HCT116 (cell line): ENCODE results near the gene ADIPOR2. TPM values are rescaled to one million over a fixed set of nuclear protein-coding genes. Genes with fewer than 3 reads are reported as not detected.

Source experiments
- ATAC-seq: fragments of 200-7000 bp; cut with Tn5 transposase; 2 replicates; pipeline ENCODE4 v1.9.1; 2020; ENCODE audit warnings: mild to moderate bottlenecking, moderate library complexity
- BruUV-seq: library from RNA; stranded (reverse); fragments of 400-500 nt; replicated peaks from 2 replicates; lab custom pipeline; 2021; lab: Mats Ljungman, UMichigan
- CTCF ChIA-PET: fragments of 300-600 bp; sonication (Branson Sonifier 250); formaldehyde crosslinking; loops from one replicate; lab custom pipeline; 2021; ENCODE audit warnings: antibody characterized with exemption; lab: Charles Lee
- POLR2A ChIA-PET: fragments of 300-600, 350-600 bp; sonication (Branson Sonifier 250); formaldehyde crosslinking; loops from one replicate; lab custom pipeline; 2021; ENCODE audit warnings: antibody characterized with exemption; lab: Charles Lee
- RAD21 ChIA-PET, 2 experiments: fragments of 300-600 bp; sonication (Branson Sonifier 250); formaldehyde crosslinking; loops; one replicate each; lab custom pipeline; 2023; ENCODE audit warnings: low total read pairs in 2 of 2; ENCODE audit not compliant: uncharacterized antibody in 2 of 2, unreplicated experiment in 2 of 2, low non-redundant PET in 1 of 2; lab: Charles Lee
- DNase-seq: peaks from one replicate; pipeline ENCODE4 v3.0.0-alpha.2; 2010; ENCODE audit warnings: low read depth, low spot score
- H2AFZ ChIP-seq: fragments of 200-600 bp; shearing (Covaris generic), sonication (generic); 2 replicates; pipeline ENCODE4 v1.6.1; 2017; ENCODE audit warnings: low read depth, mixed run types, mixed read lengths, antibody characterized with exemption, low read length; ENCODE audit not compliant: poor library complexity, severe bottlenecking
- H3K27ac ChIP-seq: 2 replicates; pipeline ENCODE4 v1.5.1; 2012; ENCODE audit warnings: low read depth, low read length
- H3K27me3 ChIP-seq: fragments of 200-600 bp; sonication (generic); 2 replicates; pipeline ENCODE4 v1.6.1; 2016; ENCODE audit warnings: mixed run types, low read length, mixed read lengths; ENCODE audit not compliant: insufficient read depth
- H3K36me3 ChIP-seq, 2 experiments: fragments of 200-500 bp in 1 of 2; fragments of 200-600 bp in 1 of 2; sonication (Bioruptor generic) in 1 of 2; sonication (generic) in 1 of 2; 2 replicates each; pipeline versions ENCODE4 v1.5.1 to v1.6.1; 2014 to 2016; ENCODE audit warnings: low read length in 2 of 2, inconsistent platforms in 1 of 2, mixed read lengths in 1 of 2, mixed run types in 1 of 2; ENCODE audit not compliant: insufficient read depth in 2 of 2, control insufficient read depth in 1 of 2
- H3K4me1 ChIP-seq, 2 experiments: fragments of 200-600 bp in 1 of 2; sonication (generic) in 1 of 2; 2 replicates each; pipeline versions ENCODE4 v1.5.1 to v1.6.1; 2012 to 2017; ENCODE audit warnings: low read length in 2 of 2, inconsistent platforms in 1 of 2, mild to moderate bottlenecking in 1 of 2, mixed read lengths in 1 of 2, mixed run types in 1 of 2, moderate library complexity in 1 of 2; ENCODE audit not compliant: insufficient read depth in 2 of 2, control insufficient read depth in 1 of 2
- H3K4me2 ChIP-seq: fragments of 200-600 bp; sonication (generic); 2 replicates; pipeline ENCODE4 v1.6.1; 2017; ENCODE audit warnings: mixed run types, low read length, mixed read lengths
- H3K4me3 ChIP-seq, 2 experiments: fragments of 200-600 bp in 1 of 2; sonication (generic) in 1 of 2; replicated peaks in 1 of 2; 2 replicates each; pipeline ENCODE4 v1.5.1; 2011 to 2016; ENCODE audit warnings: low read length in 2 of 2, control low read depth in 1 of 2, low read depth in 1 of 2, mild to moderate bottlenecking in 1 of 2, mixed read lengths in 1 of 2, mixed run types in 1 of 2
- H3K79me2 ChIP-seq: fragments of 200-600 bp; sonication (generic); 2 replicates; pipeline ENCODE4 v1.6.1; 2017; ENCODE audit warnings: mild to moderate bottlenecking, mixed run types, low read length, moderate library complexity, mixed read lengths; ENCODE audit not compliant: insufficient read depth
- H3K9ac ChIP-seq: fragments of 200-600 bp; sonication (generic); 2 replicates; pipeline ENCODE4 v1.6.1; 2016; ENCODE audit warnings: low read length, mixed read lengths
- H3K9me2 ChIP-seq: fragments of 200-600 bp; sonication (generic), shearing (Covaris generic); 2 replicates; pipeline ENCODE4 v1.6.1; 2017; ENCODE audit warnings: mixed run types, mild to moderate bottlenecking, moderate library complexity; ENCODE audit not compliant: insufficient read depth
- H3K9me3 ChIP-seq, 2 experiments: fragments of 200-500 bp in 1 of 2; fragments of 200-600 bp in 1 of 2; sonication (Bioruptor generic) in 1 of 2; sonication (generic) in 1 of 2; 2 replicates each; pipeline ENCODE4 v1.6.1; 2014 to 2017; ENCODE audit warnings: low read length in 2 of 2, mixed read lengths in 2 of 2, inconsistent platforms in 1 of 2, low read depth in 1 of 2, mild to moderate bottlenecking in 1 of 2, mixed run types in 1 of 2, moderate library complexity in 1 of 2; ENCODE audit not compliant: control insufficient read depth in 1 of 2, insufficient read depth in 1 of 2
- H4K20me1 ChIP-seq: fragments of 200-600 bp; sonication (generic), shearing (Covaris generic); 2 replicates; pipeline ENCODE4 v1.6.1; 2017; ENCODE audit warnings: mixed run types, mild to moderate bottlenecking, moderate library complexity; ENCODE audit not compliant: insufficient read depth
- ELF1 ChIP-seq: IDR thresholded peaks from 2 replicates; pipeline ENCODE4 v1.6.1; 2012; ENCODE audit warnings: low read depth, borderline replicate concordance
- EZH2 ChIP-seq: fragments of 200-600 bp; sonication (generic); IDR thresholded peaks from 2 replicates; pipeline ENCODE4 v1.6.1; 2017; ENCODE audit warnings: antibody characterized with exemption, mixed run types
- EZH2phosphoT487 ChIP-seq: fragments of 200-600 bp; IDR thresholded peaks from 2 replicates; pipeline ENCODE4 v1.6.1; 2018; ENCODE audit warnings: antibody characterized with exemption, borderline replicate concordance
- JUND ChIP-seq: IDR thresholded peaks from 2 replicates; pipeline ENCODE4 v1.6.1; 2012
- POLR2A ChIP-seq: IDR thresholded peaks from 2 replicates; pipeline ENCODE4 v1.7.0; 2011; ENCODE audit warnings: borderline replicate concordance; ENCODE audit not compliant: insufficient read depth, insufficient read length; ENCODE audit errors: extremely low read depth
- POLR2AphosphoS5 ChIP-seq: IDR thresholded peaks from 2 replicates; pipeline ENCODE4 v1.6.1; 2011; ENCODE audit warnings: mild to moderate bottlenecking, low read depth, low read length, moderate library complexity
- RAD21 ChIP-seq: IDR thresholded peaks from 2 replicates; pipeline ENCODE4 v1.6.1; 2012; ENCODE audit warnings: low read depth, mild to moderate bottlenecking
- SIN3A ChIP-seq: IDR thresholded peaks from 2 replicates; pipeline ENCODE4 v1.6.1; 2012; ENCODE audit warnings: low read depth
- SP1 ChIP-seq: IDR thresholded peaks from 2 replicates; pipeline ENCODE4 v1.6.1; 2012; ENCODE audit warnings: low read depth
- SRF ChIP-seq: IDR thresholded peaks from 2 replicates; pipeline ENCODE4 v1.6.1; 2012; ENCODE audit warnings: low read depth
- YY1 ChIP-seq: IDR thresholded peaks from 2 replicates; pipeline ENCODE4 v1.6.1; 2011; ENCODE audit warnings: low read length, low read depth, moderate library complexity, mild to moderate bottlenecking; ENCODE audit not compliant: insufficient replicate concordance; ENCODE audit errors: extremely low read depth
- ZFX ChIP-seq: fragments of 450-650 bp; IDR thresholded peaks from 2 replicates; pipeline ENCODE4 v1.6.1; 2017
- intact Hi-C: fragments of 100-400 bp; cut with micrococcal nuclease; formaldehyde crosslinking; loops from 2 replicates; pipeline ENCODE4 v1.10.0; 2022
- total RNA-seq: library from RNA; stranded (reverse); gene quantifications from one replicate; pipeline ENCODE4 v1.2.1, GENCODE V29; 2021; ENCODE audit not compliant: unreplicated experiment
- TF ChIP-seq, protein P1 (sequence below): IDR thresholded peaks from 2 replicates; pipeline ENCODE4 v1.6.1; 2012
- TF ChIP-seq, protein P2 (sequence below): IDR thresholded peaks from 2 replicates; pipeline ENCODE4 v1.6.1; 2012; ENCODE audit warnings: low read depth

The ADIPOR2 gene
- total RNA-seq, 1 experiment from 2014 or later = 69.9 TPM

DNA sequence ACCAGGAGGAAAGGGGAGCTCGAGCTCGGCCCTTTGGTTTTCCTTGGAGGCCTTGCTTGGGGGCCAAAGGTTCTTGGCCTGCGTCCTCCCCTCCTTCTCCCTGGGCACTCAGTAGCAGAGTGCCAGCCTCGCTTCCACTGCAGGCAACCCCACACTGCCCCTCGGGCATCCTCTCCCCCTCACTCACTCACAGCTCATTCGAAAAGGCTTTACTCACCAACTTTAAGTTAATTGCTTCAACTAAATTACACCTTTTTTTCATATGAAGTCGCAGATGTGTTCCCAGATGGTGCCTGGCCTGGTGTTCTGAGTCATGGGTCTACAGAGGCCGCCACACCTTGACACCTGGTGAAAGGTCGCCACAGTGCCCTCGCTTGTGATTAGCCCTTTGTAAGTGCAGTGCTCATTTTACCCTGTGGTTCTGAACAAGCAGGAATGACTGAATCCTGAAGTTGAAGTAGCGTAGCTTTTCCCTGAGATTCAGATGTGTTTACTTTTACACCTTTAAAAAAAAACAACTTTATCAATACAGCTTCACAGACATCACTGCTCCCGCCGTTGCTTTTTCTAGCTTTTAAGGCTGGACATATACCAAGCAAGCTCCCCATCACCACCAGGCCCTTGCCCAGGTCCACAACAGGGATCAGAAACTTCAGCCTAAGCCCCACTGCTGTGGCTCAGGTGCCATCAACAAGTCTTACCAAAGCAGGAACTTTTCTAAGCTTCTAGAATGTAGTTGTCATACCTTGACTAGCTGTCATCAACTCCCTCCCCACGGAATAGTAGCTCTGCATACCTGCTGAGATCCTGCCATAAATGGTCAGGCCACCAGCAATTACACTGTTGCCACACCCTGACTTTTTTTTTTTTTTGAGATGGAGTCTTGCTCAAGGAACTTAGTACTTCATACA, 20.3 kb upstream of the ADIPOR2 start:
- no peaks in the 10 kb centered on the region for H3K9me3 ChIP-seq
- no peaks in the 10 kb centered on the region for H3K9me2 ChIP-seq
- ChIA-PET RAD21 (no interaction called here), CTCF (no interaction called here), POLR2A (interaction anchor here (1.2 kb wide), 1 partner anchor 9 kb away, joined by 3 read pairs; no protein-coding TSS in a partner anchor)
- TF ChIP-seq SRF (peak; percentile 88), ZFX (0 out of 2 replicates have a peak, but pooled peaks have one; percentile 17), POLR2A (no peak)
- peaks cover 7 to 15% of the 10 kb centered on the region in 2 experiments for H3K4me1 ChIP-seq
- ATAC-seq (peak; percentile 63), DNase-seq (no peak)
- no TSS peak for BruUV-seq
- no peaks in the 10 kb centered on the region for H3K27me3 ChIP-seq
- no peak overlapping the region for H3K4me3 ChIP-seq
- no peaks in the 10 kb centered on the region for H3K36me3 ChIP-seq
- no peak overlapping the region for H3K9ac ChIP-seq
- no peak overlapping the region for H3K27ac ChIP-seq
- no peaks in the 10 kb centered on the region for H3K79me2 ChIP-seq
- H4K20me1 ChIP-seq = no peaks in the 10 kb centered on the region
- H2AFZ ChIP-seq = peak overlapping the region; percentile 85
- peak overlapping the region; percentile 26 for H3K4me2 ChIP-seq
- intact Hi-C loops = no loop called here

DNA sequence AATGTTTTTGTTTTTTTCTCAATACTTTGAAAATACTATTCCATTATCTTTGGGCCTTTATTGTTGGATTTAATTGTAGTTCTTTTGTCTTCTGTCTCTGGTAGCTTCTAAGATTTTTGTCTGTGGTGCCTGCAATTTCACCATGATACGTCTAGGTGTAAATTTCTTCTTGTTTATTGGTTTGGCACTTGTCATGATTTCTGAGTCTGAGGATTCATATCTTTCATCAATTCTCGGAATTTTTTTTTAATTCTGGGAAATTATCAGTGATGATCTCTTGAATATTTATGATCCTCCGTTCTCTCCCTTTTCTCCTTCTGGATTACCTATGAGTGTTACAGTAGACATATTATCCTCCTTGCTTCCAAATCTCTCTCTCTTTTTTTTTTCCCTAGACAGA, 14.8 kb upstream of the ADIPOR2 start:
- no peak overlapping the region for H3K4me3 ChIP-seq
- ATAC-seq (no peak), DNase-seq (no peak)
- POLR2A ChIA-PET = no interaction called here
- no peaks in the 10 kb centered on the region for H3K9me3 ChIP-seq
- TF ChIP-seq, protein P1, sequence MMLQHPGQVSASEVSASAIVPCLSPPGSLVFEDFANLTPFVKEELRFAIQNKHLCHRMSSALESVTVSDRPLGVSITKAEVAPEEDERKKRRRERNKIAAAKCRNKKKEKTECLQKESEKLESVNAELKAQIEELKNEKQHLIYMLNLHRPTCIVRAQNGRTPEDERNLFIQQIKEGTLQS = no peak
- no peak for TF ChIP-seq SRF
- no peak for TF ChIP-seq SIN3A
- TF ChIP-seq EZH2 = no peak
- TF ChIP-seq EZH2phosphoT487 = no peak
- no peak for TF ChIP-seq POLR2AphosphoS5
- TF ChIP-seq ZFX = no peak
- TF ChIP-seq YY1 = no peak
- no peak for TF ChIP-seq SP1
- no peak for TF ChIP-seq RAD21
- TF ChIP-seq, protein P2, sequence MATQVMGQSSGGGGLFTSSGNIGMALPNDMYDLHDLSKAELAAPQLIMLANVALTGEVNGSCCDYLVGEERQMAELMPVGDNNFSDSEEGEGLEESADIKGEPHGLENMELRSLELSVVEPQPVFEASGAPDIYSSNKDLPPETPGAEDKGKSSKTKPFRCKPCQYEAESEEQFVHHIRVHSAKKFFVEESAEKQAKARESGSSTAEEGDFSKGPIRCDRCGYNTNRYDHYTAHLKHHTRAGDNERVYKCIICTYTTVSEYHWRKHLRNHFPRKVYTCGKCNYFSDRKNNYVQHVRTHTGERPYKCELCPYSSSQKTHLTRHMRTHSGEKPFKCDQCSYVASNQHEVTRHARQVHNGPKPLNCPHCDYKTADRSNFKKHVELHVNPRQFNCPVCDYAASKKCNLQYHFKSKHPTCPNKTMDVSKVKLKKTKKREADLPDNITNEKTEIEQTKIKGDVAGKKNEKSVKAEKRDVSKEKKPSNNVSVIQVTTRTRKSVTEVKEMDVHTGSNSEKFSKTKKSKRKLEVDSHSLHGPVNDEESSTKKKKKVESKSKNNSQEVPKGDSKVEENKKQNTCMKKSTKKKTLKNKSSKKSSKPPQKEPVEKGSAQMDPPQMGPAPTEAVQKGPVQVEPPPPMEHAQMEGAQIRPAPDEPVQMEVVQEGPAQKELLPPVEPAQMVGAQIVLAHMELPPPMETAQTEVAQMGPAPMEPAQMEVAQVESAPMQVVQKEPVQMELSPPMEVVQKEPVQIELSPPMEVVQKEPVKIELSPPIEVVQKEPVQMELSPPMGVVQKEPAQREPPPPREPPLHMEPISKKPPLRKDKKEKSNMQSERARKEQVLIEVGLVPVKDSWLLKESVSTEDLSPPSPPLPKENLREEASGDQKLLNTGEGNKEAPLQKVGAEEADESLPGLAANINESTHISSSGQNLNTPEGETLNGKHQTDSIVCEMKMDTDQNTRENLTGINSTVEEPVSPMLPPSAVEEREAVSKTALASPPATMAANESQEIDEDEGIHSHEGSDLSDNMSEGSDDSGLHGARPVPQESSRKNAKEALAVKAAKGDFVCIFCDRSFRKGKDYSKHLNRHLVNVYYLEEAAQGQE = no peak
- TF ChIP-seq JUND = no peak
- TF ChIP-seq ELF1 = no peak
- no peaks in the 10 kb centered on the region for H3K79me2 ChIP-seq
- intact Hi-C loops = no loop called here
- H3K27ac ChIP-seq = no peak overlapping the region
- peaks cover 0 to 9% of the 10 kb centered on the region in 2 experiments; a peak in 2 of 4 replicates for H3K4me1 ChIP-seq
- no peaks in the 10 kb centered on the region for H3K36me3 ChIP-seq
- H3K9me2 ChIP-seq = no peaks in the 10 kb centered on the region
- CTCF ChIA-PET = no interaction called here
- no peak overlapping the region for H3K4me2 ChIP-seq
- no TSS peak for BruUV-seq
- no peaks in the 10 kb centered on the region for H3K27me3 ChIP-seq
- RAD21 ChIA-PET = no interaction called here
- H4K20me1 ChIP-seq = no peaks in the 10 kb centered on the region
- H3K9ac ChIP-seq = no peak overlapping the region
- no peak overlapping the region for H2AFZ ChIP-seq
